HG02852 (cell line): ENCODE measurements around the gene GLI3.

Source experiments
- ATAC-seq: cut with Tn5 transposase; IDR thresholded peaks from one replicate; pipeline ENCODE4 v1.9.1; 2021; ENCODE audit warnings: mild to moderate bottlenecking, moderate library complexity; ENCODE audit not compliant: unreplicated experiment

The GLI3 gene

DNA sequence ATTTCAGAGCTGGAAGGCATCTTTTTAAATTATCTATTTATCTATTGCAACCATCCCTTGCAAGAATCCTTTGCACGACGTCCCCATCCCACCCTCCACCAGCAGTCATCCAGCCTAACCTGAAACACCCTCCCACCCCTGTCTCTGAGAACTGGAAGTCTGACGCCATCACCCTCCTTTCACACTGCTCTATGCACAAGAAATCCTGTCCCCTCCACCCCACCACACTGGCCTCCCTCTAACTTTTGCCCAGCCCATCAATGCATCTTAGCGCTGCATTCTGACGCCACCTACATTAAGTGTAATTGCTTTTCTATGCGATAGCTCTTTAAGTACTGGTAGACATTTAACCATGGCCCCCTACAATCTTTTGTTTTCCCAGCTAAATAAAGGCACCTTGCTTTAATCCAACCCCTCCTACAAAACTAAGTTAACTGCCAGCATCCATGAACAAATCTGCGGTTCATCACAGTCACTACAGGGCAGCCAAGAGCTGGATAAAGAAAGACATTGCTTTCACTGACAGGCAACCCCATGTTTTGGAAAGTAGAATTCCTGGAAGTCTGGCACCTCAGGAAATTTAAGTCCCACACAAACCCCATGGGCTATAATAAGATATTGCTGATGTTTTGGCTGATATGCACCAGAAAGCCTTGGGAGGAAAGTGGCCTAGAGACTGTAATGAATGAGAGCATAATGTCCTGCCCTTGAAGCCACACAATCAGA is 128.0 kb downstream of the GLI3 start:
- ATAC-seq: no peak

DNA sequence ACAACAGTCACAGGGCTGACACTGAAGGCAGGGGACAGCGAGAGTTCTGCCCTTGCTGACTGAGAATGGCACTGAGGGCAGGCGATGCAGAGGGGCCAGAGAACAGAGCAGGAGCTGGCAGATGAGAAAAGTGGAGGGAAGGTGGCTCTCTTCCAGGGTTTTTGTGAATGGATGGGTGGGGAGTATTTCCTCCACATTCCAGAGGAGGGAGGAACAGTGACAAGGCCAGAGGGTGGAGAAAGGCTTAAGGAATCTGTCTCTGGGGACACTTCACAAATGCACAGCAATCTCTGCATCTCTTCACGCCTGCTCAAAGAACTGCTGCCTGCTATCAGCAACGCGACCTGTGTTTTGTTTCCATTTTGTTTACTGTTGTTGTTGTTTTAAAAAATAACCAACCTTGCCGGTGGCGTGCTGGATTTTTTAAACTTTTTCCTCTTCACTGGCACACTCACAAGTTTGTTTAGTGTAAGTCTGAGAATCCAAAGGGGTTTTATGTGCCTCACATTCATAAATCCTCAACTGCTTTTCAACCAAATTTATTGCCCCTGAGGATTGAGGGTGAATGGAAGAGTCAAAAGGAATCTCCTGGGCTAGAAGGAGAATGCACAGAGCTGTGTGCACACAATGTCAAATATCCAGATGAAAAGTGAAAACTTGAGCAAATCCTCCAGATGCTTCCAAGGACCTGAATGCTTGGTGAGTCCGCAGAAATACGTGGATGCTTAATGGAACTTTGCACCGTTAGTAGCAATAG is 129.3 kb downstream of the GLI3 start:
- ATAC-seq: no peak

DNA sequence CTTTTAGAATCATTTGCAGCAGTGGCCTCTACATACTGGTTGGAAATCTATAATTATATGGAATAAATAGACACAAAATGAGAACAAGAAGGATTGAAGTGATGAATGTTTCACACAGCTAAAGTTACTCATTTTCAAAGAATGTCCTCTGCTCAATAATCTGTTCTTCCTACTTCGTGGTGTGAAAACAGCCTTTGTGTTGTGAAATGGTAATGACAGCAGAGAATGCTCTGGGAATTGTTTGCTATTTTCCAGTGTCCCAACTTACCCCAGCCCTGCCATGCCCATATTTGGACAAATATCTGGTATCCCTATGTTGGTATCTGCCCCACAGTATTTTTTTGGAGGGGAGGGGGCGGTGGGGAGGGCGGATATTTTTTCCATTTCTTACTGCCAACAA is 130.4 kb downstream of the GLI3 start:
- no peak for ATAC-seq

- ATAC-seq: no peak
These were observed 131.3 kb downstream of the GLI3 start for GRCh38 chr7:42105554-42106358.

DNA sequence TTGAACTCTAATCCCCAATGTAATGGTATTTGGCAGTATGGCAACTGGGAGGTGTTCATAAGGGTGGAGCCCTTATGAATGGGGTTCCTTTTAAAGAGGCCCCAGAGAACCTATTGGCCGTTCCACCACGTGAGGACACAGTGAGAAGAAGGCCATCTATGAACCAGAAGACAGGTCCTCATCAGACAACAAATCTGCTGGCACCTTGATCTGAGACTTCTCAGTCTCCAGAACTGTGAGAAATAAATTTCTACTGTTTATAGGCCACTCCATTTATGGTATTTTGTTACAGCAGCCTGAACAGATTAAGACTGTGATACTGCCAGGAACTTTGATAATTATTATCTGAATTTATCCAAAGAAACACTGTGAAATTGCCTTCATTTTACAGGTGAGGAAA is 132.3 kb downstream of the GLI3 start:
- ATAC-seq: no peak

- no peak for ATAC-seq
These were observed 132.8 kb downstream of the GLI3 start for GRCh38 chr7:42104231-42104630.

- no peak for ATAC-seq
These were observed 133.6 kb downstream of the GLI3 start for GRCh38 chr7:42103456-42103855.

GRCh38 chr7:42103020-42103419 is 134.0 kb downstream of the GLI3 start:
- ATAC-seq: no peak

GRCh38 chr7:42102301-42102700 is 134.7 kb downstream of the GLI3 start:
- ATAC-seq: no peak

GRCh38 chr7:42100156-42100508 is 136.9 kb downstream of the GLI3 start:
- ATAC-seq: no peak

- no peak for ATAC-seq
These were observed 137.4 kb downstream of the GLI3 start for GRCh38 chr7:42099470-42100155.

DNA sequence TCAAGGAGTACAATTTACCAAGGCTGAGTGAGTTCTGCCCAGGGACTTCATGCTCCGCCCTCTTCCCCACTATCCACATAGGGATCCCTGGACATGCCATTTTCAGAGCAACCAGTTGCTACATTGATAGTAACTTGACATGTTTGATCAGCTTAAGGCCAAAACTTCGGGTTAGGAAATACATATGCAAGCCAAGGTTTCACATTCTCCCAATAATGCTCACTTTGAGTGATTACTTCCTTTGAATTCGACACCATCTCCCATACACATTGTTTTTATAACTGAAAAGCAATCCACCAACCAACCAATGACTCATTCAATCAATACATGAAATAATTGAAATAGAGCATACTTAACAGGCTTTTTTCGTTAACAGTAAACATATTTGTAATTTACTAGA is 137.9 kb downstream of the GLI3 start:
- no peak for ATAC-seq

DNA sequence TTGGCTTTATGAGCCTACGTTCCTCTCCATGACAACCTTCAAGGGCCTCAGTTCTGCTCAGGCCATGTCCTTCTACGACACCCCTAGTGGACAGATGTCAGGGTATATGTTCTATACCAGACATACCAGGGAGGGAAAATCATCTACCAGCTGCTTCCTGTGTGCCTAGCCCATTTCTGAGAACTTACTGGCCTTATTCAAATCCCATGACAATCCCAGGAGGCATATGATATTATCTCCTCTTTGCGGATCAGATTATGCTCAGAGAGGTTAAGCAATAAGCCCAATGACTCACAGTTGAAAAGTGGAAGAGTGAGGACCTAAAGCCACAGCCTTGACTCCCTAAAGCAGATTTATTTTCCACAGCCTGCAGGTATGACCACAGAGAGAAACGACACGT is 139.3 kb downstream of the GLI3 start:
- ATAC-seq: no peak

- no peak for ATAC-seq
These were observed 140.1 kb downstream of the GLI3 start for GRCh38 chr7:42096681-42097561.

GRCh38 chr7:42096268-42096667 is 140.7 kb downstream of the GLI3 start:
- no peak for ATAC-seq

DNA sequence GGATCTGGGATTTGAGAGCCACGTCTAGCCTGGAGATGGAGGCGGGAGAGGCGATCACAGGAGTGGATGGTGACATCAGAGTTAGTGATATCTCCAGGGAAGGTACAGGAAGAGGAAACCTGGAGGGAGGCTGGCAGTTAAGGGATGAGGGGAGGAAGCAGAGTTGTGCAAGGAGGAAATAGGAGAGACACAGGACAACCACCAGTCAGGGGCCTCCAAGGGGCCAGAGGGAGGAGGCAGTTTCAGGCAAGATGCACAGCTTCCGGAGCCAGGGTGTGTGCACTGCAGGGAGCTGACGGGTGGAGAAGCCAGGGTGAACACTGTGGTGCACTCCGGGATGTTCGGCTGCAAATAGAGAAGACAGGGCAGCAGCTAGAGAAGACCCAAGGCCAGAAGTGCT is 141.2 kb downstream of the GLI3 start:
- no peak for ATAC-seq

GRCh38 chr7:42093349-42093905 is 143.6 kb downstream of the GLI3 start:
- no peak for ATAC-seq

- no peak for ATAC-seq
These were observed 145.3 kb downstream of the GLI3 start for GRCh38 chr7:42091461-42092291.

- no peak for ATAC-seq
These were observed 146.2 kb downstream of the GLI3 start for GRCh38 chr7:42090806-42091205.
